Activated naive CD8-positive, alpha-beta T cell treated with anti-CD3 and anti-CD28 coated beads, Interleukin-2, amount 50 U/mL, for 16 hours (primary cell): ENCODE measurements around the gene C1QTNF7.

ENCODE experiments used
- DNase-seq: peaks from one replicate; pipeline ENCODE4 v3.0.0-alpha.2; 2020; ENCODE audit warnings: low read depth, low spot score

Gene C1QTNF7

DNA sequence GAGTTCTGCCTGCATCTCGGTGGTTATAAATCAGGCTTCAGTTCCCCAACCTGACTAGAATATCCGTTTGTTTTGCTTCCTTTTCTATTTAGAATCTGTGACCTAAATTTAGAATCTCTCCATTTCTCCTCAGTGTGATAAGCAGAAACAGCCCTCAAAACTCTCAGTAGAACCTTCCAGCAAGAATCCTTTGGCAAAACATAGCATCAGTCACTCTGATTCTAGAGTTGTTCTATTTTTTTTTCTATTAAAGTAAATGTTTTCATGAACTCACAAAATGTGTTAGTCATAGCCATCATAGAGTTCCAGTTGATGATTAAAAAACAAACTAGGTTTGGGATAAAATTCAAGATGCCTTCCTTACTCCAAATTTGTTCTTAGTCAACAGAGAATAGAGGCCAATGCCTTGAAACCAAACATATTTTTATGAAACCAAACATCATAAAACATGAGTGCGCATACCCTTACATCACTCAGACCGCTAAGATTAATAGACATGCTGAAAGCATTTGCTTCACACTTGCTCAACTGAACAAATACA, 13.2 kb upstream of the C1QTNF7 start:
- no peak for DNase-seq

- DNase-seq = no peak
These were observed 11.2 kb upstream of the C1QTNF7 start for GRCh38 chr4:15416357-15417232.

DNA sequence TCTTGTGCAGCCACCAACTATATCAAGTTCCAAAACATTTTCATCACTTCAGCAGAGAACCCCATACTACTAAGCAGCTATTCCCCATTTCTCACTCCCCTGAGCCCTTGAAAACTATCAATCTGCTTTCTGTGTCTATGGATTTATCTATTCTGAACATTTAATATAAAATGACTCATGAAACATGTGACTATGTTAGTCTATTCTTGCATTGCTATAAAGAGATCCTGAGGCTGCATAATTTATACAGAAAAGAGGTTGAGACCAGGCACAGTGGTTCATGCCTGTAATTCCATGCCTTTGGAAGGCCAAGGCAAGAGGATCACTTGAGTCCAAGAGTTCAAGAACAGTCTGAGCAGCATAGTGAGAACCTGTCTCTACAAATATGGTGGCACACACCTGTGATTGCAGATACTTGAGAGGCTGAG, 10.6 kb upstream of the C1QTNF7 start:
- no peak for DNase-seq

GRCh38 chr4:15418956-15419355, 8.9 kb upstream of the C1QTNF7 start:
- DNase-seq = no peak

DNA sequence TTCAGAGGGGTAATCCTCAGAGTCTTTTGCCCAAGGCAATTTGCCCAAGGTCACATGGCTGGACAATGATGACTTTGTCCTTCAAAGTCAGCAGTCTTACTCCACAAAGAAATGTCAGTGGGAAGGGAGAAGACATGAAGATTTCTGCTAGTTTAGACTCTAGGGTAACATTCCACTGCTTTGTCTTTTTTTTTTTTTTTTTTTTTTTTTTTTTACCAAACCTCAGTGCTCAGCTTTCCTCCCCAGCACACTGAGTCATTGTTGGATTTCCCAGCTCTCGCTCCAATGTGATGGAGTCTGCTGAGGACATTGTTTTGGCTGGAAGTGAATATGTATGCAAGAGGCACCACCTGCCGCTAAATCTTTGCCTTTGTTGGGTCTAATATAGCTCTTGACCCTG, 7.2 kb upstream of the C1QTNF7 start:
- DNase-seq = no peak

GRCh38 chr4:15423285-15423711, 4.5 kb upstream of the C1QTNF7 start:
- DNase-seq = no peak

GRCh38 chr4:15425520-15425919, 2.3 kb upstream of the C1QTNF7 start:
- no peak for DNase-seq

DNA sequence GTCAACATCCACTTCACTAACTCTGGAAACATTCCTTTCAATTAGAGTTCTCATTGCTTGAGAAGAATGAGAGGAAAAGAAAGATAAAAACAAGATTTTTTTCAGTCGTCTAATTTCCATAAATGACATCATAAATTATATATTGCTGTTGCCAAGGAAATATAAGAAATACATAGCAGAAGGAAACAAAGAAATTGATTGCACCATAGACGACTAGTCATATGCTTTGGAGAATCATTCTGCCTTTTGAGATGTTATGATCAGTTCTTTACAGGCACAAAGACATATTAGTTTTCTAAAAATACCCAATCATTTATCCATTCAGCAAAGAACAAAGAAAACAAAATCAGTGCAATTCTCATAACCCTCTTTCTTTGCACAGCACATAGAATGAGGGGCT, 672 bp upstream of the C1QTNF7 start:
- no peak for DNase-seq

GRCh38 chr4:15428611-15429010, 778 bp downstream of the C1QTNF7 start:
- DNase-seq = no peak

GRCh38 chr4:15434091-15434490, 6.3 kb downstream of the C1QTNF7 start:
- DNase-seq = no peak

DNA sequence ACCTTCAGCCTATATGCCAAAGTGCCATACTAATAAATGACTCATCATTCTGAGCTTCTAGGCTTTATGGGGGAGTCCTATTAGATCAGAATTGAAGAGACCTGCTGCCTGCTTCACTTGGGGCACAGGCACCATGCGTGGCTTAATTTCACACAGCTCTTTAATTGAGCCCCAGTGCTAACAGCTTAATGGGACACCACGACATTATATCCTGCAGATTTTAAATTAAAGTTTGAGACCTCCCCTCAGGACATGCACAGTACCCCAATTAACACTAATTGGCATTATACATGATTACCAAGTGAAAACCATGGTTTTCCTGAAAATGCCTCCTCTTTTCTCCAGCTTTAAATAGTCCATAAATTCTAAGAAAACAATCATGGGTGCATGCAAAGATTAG, 6.8 kb downstream of the C1QTNF7 start:
- DNase-seq = no peak

- no peak for DNase-seq
These were observed 8.7 kb downstream of the C1QTNF7 start for GRCh38 chr4:15436513-15436912.

DNA sequence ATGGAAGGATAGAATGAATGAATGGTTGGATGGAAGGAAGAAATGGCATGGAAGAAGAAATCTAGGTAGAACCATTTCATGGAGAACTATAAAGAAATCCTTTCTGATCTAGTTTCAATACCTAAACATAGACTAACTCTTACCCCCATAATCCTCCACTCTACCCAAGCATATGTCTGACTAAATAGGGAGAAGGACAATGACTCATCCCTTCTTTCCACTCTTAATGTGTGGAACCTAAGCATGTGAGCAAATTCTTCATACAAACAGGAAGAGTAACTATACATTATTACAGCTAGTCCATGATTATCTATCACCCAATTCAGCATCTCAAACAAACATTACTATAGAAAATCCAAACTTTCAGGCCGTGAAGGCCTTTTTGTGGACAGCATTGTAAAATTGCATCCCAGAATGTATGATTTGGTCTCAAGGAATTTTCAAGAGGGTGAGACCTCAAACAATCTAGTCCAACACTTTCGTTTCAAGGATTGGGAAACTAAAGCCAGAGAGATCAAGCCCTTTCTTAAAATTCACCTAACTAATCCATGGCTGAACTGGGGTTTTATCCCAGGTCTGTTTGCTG, 11.2 kb downstream of the C1QTNF7 start:
- DNase-seq = no peak

- no peak for DNase-seq
These were observed 15.7 kb downstream of the C1QTNF7 start for GRCh38 chr4:15443371-15444160.

- no peak for DNase-seq
These were observed 16.4 kb downstream of the C1QTNF7 start for GRCh38 chr4:15444276-15444675.

- no peak for DNase-seq
These were observed 17.2 kb downstream of the C1QTNF7 start for GRCh38 chr4:15444879-15445547.

DNA sequence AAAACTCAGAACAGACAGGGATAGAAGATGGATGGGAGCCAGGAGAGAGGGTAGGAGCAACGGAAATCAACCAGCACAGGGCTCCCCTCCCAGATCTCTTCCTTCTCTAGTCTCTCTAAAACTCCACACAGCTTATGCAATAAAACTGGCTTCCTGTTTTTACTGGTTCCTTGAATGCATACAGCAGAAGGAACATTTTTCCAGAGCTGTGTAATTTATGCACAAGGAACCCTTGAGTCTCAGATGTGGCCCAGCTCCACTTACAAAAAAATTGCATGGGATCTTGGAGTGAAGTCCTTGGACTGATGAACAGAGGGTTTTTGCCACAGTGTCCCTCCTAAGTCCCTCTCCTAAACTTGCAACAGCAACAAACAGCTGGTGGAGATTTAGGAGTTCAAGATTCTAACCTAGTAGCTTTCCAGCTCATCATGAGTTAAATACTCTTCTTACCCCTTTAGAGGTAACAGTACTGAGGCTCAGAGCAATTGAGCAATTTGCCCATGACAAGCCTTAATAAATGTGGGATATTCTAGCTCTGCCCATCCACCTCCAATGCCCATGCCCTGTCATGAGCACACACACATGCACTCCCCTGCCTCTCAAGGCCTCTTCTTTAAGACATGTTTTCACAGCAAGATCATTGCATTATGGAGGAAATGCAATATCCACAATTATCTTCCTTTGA, 23.5 kb downstream of the C1QTNF7 start:
- DNase-seq = no peak

DNA sequence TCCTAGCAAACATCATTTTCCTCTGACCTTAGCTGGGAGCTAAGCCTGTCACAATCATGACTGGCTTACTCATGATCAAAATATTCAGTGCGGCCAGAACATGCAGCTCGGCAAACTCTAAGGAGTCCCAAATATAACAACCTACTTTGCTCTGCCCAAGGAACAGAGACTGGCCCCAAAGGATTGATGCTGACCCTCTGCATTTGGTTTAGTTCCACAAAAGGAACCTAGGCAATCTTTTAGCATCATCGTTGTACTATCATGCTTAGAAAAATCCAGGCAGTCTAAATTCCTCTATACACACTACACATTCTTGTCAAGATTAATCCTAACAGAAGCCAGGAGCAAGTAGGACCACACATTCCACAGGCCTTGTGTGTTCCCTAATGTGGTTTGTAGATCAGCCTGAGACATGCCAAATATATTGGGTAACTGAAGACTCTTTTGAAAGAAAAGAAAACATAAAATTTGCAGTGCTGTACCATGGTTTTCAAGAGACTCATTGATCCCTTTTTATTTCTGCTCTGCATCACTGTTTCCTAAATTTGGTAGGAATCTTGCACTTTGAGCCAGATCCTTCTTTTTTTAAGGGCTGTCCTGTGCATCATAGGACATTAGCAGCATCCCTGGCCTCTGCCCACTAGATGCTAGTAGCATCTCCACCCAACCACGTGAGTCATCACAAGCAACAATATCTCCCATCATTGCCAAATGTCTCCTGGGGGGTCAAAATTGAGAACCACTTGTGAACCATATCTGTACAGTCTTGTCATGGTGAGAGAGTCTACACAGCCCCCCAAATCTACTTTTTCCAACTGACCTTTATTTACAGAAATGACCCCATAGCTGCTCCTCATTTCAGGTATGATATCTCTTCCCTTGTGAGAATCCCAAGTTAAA, 24.3 kb downstream of the C1QTNF7 start:
- no peak for DNase-seq

GRCh38 chr4:15455290-15455689, 27.5 kb downstream of the C1QTNF7 start:
- no peak for DNase-seq
